K562 (cell line): Measurements from ENCODE around the gene GPSM3. TPM values are rescaled to one million over a fixed set of nuclear protein-coding genes. Genes with fewer than 3 reads are reported as not detected.

ENCODE experiments used
- EGR1 ChIP-seq: fragments of 450-650 bp; conservative IDR thresholded peaks from 2 replicates; pipeline ENCODE4 v1.6.1; 2017; ENCODE audit warnings: mild to moderate bottlenecking
- HMGN3 ChIP-seq: IDR thresholded peaks from 2 replicates; pipeline ENCODE4 v1.6.1; 2011; ENCODE audit warnings: borderline replicate concordance, low read depth, mild to moderate bottlenecking, mixed read lengths, low read length; ENCODE audit not compliant: insufficient read length; ENCODE audit errors: extremely low read depth
- IRF2 ChIP-seq: sonication (generic); formaldehyde crosslinking; IDR thresholded peaks from 2 replicates; pipeline ENCODE4 v1.8.1; 2022; ENCODE audit warnings: mild to moderate bottlenecking, missing genetic modification reagents
- JUN ChIP-seq, 2 experiments: sonication (generic) in 1 of 2; formaldehyde crosslinking in 1 of 2; IDR thresholded peaks; 2 replicates each; pipeline versions ENCODE4 v1.6.1 to v1.8.0; 2012 to 2022; ENCODE audit warnings: borderline replicate concordance in 2 of 2, mild to moderate bottlenecking in 2 of 2, improper control_type of control experiment in 1 of 2, low read depth in 1 of 2, low read length in 1 of 2, missing genetic modification reagents in 1 of 2
- KDM5B ChIP-seq: fragments of 200-600 bp; sonication (generic); IDR thresholded peaks from 2 replicates; pipeline ENCODE4 v1.6.1; 2012; ENCODE audit warnings: low read depth, mild to moderate bottlenecking, moderate library complexity, low read length, control low read depth, inconsistent platforms; ENCODE audit not compliant: insufficient replicate concordance
- MECOM ChIP-seq: fragments of 250-450 bp; sonication (Bioruptor Pico); IDR thresholded peaks from 2 replicates; pipeline ENCODE4 v1.8.0; 2022; ENCODE audit warnings: inconsistent platforms
- NR1H2 ChIP-seq: sonication (generic); formaldehyde crosslinking; IDR thresholded peaks from 2 replicates; pipeline ENCODE4 v1.4.0; 2020; ENCODE audit warnings: mild to moderate bottlenecking, missing genetic modification reagents
- SNIP1 ChIP-seq: fragments of 450-650 bp; IDR thresholded peaks from 2 replicates; pipeline ENCODE4 v1.7.1; 2017; ENCODE audit warnings: low read depth, mild to moderate bottlenecking
- SRSF1 ChIP-seq: fragments of 200-400 bp; formaldehyde crosslinking; IDR thresholded peaks from 2 replicates; pipeline ENCODE4 v1.6.1; 2017; ENCODE audit warnings: mild to moderate bottlenecking, low read depth, low read length, moderate library complexity
- TAL1 ChIP-seq: fragments of 450-650 bp; IDR thresholded peaks from 2 replicates; pipeline ENCODE4 v1.6.1; 2016; ENCODE audit warnings: mild to moderate bottlenecking
- TBL1XR1 ChIP-seq, 2 experiments: IDR thresholded peaks; 2 replicates each; pipeline ENCODE4 v1.6.1; 2012; ENCODE audit warnings: improper control_type of control experiment in 2 of 2, low read length in 2 of 2, mild to moderate bottlenecking in 1 of 2
- THRAP3 ChIP-seq: fragments of 450-650 bp; IDR thresholded peaks from 2 replicates; pipeline ENCODE4 v1.6.1; 2016; ENCODE audit warnings: mild to moderate bottlenecking, inconsistent platforms, borderline replicate concordance
- polyA plus RNA-seq, 8 experiments: library from polyadenylated mRNA; depleted of rRNA in 4 of 8; stranded (reverse) in 5 of 8; unstranded in 3 of 8; fragments of >200 nt; fragmentation: Nextera tagmentation in 2 of 8; fragmentation: Illumina TruSeq in 1 of 8; extraction: Ambion mirVana in 2 of 8; extraction: Trizol in 1 of 8; gene quantifications; 2 replicates each; pipeline versions ENCODE4 v1.2.1 to v1.2.3, GENCODE V29; 2011 to 2014; ENCODE audit warnings: inconsistent platforms in 1 of 8, missing spikeins in 1 of 8
- total RNA-seq, 7 experiments: library from RNA; depleted of rRNA in 6 of 7; stranded (reverse); fragments of >200 nt in 6 of 7; fragmentation: Illumina TruSeq in 2 of 7; extraction: Trizol in 2 of 7; gene quantifications; 2 replicates each; pipeline versions ENCODE4 v1.2.1 to v1.2.3, GENCODE V29; 2011 to 2021; ENCODE audit warnings: low replicate concordance in 1 of 7
- TF ChIP-seq, protein P1 (sequence below): fragments of 450-650 bp; formaldehyde crosslinking; IDR thresholded peaks from 2 replicates; pipeline ENCODE4 v1.4.0; 2022; ENCODE audit warnings: missing genetic modification characterization
- TF ChIP-seq, protein P2 (sequence below): IDR thresholded peaks from 2 replicates; pipeline ENCODE4 v1.6.1; 2011; ENCODE audit not compliant: insufficient read length; ENCODE audit errors: extremely low read depth
- TF ChIP-seq, protein P3 (sequence below): fragments of 200-800 bp; sonication (Bioruptor generic); IDR thresholded peaks from 2 replicates; pipeline ENCODE4 v1.6.1; 2017; ENCODE audit warnings: missing genetic modification characterization, missing compliant biosample characterization
- TF ChIP-seq, protein P4 (sequence below): fragments of 450-650 bp; formaldehyde crosslinking; IDR thresholded peaks from 2 replicates; pipeline ENCODE4 v1.4.0; 2020; ENCODE audit warnings: mild to moderate bottlenecking, mixed read lengths

Gene GPSM3
- total and polyA plus RNA-seq, 9 of the 15 experiments (the other 6 are each of a cell fraction or from before 2014, with no cell fraction given) = 5.3 to 42.6 (median 24.4) TPM

DNA sequence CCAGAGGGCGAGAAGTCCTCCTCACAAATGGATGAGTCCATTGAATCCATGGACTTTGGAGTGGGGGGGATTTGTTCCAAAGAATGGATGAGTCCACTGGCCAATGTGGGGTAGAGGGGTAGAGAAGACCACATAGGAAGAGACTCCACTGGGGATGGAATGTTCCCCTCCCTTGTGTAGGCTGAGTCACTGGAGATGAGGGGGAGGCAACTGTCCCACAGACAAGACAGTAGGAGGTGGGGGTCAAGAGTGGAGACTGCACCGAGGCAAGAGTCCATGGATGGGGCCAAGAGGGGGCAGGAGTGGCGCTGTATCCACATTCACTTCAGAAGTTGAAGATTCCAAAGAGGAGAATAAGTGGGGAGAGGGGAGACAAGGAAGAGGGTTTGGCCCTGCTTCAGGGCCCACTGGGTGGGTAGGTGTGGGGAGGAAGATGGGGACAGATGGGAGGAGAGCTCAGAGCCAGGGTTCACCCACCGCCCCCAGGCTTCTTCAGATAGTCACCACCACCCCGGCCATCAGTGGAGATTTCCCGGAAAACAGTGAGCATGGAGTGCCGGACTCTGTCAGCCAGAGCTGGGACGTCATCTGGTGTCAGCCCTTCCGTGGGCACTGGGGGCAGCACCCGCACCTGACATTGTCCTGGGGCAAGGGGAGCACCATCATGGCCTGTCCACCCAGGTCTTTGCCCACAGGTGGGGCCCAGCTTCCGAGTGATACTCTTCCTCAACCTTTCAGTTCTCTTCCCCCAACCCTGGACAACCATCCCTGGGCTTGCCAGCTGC is 23.4 kb downstream of the GPSM3 start (continued):
- TF ChIP-seq, protein P1, sequence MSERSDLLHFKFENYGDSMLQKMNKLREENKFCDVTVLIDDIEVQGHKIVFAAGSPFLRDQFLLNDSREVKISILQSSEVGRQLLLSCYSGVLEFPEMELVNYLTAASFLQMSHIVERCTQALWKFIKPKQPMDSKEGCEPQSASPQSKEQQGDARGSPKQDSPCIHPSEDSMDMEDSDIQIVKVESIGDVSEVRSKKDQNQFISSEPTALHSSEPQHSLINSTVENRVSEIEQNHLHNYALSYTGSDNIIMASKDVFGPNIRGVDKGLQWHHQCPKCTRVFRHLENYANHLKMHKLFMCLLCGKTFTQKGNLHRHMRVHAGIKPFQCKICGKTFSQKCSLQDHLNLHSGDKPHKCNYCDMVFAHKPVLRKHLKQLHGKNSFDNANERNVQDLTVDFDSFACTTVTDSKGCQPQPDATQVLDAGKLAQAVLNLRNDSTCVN = peak; percentile 88
- TF ChIP-seq TAL1 (0 out of 2 replicates have a peak, but pooled peaks have one; percentile 7), KDM5B (peak; percentile 22), IRF2 (CRISPR knock-in tag) (no peak), NR1H2 (CRISPR knock-in tag) (peak; percentile 48; the same call in 1 of the 2 replicates), TBL1XR1 (IDR thresholded peaks at IDR 0.05; ENCODE audit: low read length in 2 of 2) (0 out of 4 replicates have a peak, but pooled peaks of 1 of the 2 experiments have one; percentile 3), JUN (IDR thresholded peaks at IDR 0.05; ENCODE audit: borderline replicate concordance, low read depth, low read length) (0 out of 2 replicates have a peak, but pooled peaks have one; percentile 45), JUN (CRISPR knock-in tag; IDR thresholded peaks at IDR 0.05; ENCODE audit: borderline replicate concordance) (no peak), THRAP3 (peak; percentile 73; the same call in 1 of the 2 replicates), SRSF1 (no peak), MECOM (CRISPR knock-in tag) (peak; percentile 58; the same call in 1 of the 2 replicates), EGR1 (peak; percentile 90), HMGN3 (peak; percentile 32), SNIP1 (no peak)
- TF ChIP-seq, protein P2, sequence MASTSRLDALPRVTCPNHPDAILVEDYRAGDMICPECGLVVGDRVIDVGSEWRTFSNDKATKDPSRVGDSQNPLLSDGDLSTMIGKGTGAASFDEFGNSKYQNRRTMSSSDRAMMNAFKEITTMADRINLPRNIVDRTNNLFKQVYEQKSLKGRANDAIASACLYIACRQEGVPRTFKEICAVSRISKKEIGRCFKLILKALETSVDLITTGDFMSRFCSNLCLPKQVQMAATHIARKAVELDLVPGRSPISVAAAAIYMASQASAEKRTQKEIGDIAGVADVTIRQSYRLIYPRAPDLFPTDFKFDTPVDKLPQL = no peak
- TF ChIP-seq, protein P3, sequence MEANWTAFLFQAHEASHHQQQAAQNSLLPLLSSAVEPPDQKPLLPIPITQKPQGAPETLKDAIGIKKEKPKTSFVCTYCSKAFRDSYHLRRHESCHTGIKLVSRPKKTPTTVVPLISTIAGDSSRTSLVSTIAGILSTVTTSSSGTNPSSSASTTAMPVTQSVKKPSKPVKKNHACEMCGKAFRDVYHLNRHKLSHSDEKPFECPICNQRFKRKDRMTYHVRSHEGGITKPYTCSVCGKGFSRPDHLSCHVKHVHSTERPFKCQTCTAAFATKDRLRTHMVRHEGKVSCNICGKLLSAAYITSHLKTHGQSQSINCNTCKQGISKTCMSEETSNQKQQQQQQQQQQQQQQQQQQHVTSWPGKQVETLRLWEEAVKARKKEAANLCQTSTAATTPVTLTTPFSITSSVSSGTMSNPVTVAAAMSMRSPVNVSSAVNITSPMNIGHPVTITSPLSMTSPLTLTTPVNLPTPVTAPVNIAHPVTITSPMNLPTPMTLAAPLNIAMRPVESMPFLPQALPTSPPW (CRISPR knock-in tag) = peak; percentile 88
- TF ChIP-seq, protein P4, sequence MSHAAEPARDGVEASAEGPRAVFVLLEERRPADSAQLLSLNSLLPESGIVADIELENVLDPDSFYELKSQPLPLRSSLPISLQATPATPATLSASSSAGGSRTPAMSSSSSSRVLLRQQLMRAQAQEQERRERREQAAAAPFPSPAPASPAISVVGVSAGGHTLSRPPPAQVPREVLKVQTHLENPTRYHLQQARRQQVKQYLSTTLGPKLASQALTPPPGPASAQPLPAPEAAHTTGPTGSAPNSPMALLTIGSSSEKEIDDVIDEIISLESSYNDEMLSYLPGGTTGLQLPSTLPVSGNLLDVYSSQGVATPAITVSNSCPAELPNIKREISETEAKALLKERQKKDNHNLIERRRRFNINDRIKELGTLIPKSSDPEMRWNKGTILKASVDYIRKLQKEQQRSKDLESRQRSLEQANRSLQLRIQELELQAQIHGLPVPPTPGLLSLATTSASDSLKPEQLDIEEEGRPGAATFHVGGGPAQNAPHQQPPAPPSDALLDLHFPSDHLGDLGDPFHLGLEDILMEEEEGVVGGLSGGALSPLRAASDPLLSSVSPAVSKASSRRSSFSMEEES (CRISPR knock-in tag) = no peak
